GM19025 (cell line): ENCODE measurements around the gene TRIM39.
"Not testable (repeated sequence)": the region's sequence is repeated elsewhere in the genome, so short reads cannot be mapped to it uniquely, and the experiment has no call there.

Experiments
- ATAC-seq: cut with Tn5 transposase; IDR thresholded peaks from one replicate; pipeline ENCODE4 v1.9.1; 2021; ENCODE audit warnings: mild to moderate bottlenecking, low read depth, moderate library complexity; ENCODE audit not compliant: unreplicated experiment

The TRIM39 gene

GRCh38 chr6:30326526-30327231, at the start of gene TRIM39:
Gene TRIM39 (plus strand): TSS chr6:30326927. CDS start chr6:30329318, 2,391 bp downstream.
- ATAC-seq, result peak; percentile 76

GRCh38 chr6:30280988-30281387, 45.7 kb upstream of the TRIM39 start:
- ATAC-seq, result not testable (repeated sequence)

DNA sequence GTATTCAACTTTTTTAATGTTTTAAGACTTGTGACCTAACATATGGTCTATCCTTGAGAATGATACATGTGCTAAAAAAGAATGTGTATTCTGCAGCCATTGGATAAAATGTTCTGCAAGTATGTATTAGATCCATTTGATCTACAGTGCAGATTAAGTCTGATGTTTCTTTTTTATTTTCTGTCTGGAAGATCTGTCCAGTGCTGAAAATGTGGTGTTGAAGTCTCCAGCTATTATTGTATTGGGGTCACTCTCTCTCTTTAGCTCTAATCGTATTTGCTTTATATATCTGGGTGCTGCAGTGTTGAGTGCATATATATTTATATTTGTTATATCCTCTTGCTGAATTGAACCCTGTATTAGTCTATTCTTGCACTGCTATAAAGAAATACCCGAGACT, 44.2 kb upstream of the TRIM39 start:
- no peak for ATAC-seq

GRCh38 chr6:30283761-30284160, 43.0 kb upstream of the TRIM39 start:
- ATAC-seq, result no peak

GRCh38 chr6:30287139-30287538, 39.6 kb upstream of the TRIM39 start:
- no peak for ATAC-seq

DNA sequence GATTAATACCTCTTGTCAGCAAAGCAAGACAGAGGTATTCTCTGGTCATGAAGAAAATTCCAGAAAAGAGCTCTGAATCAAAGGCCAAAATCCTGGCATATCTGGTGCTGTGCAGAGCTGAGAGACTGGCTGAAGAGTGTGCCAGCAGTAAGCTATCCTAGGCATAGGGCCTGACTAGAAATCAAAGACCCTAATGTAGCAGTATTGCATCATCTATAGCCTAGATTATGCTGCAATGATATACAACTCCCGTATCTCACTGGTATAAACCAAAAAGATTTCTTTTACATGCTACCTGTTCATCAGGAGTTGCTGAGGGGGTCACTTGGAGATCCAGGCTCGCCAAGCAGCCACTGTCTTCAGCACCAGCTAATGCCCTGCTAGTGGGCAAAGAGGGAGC, 30.9 kb upstream of the TRIM39 start:
- no peak for ATAC-seq

DNA sequence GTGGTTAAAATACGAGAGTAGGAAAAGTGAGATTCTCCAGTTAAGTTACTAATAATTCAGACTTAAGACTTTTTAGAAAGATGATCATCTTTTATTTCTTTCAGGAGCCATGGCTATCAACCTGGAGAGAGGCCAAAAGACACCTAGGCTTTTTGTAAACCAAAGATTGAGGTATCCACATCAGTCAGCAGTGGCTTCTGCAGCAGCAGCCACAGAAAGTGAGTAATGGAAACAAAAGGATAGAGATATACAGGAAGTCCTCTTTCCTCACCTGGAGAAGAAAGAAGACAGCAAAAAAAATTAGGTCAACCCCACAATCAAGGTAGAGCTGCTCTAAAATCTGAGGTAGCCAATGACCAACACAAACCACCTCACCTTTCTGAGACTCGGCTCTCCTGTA, 22.7 kb upstream of the TRIM39 start:
- ATAC-seq, result no peak

GRCh38 chr6:30311101-30311500, 15.6 kb upstream of the TRIM39 start:
- ATAC-seq, result no peak

GRCh38 chr6:30311671-30312070, 15.1 kb upstream of the TRIM39 start:
- ATAC-seq, result no peak

- no peak for ATAC-seq
These were observed 14.5 kb upstream of the TRIM39 start for GRCh38 chr6:30312266-30312665.

DNA sequence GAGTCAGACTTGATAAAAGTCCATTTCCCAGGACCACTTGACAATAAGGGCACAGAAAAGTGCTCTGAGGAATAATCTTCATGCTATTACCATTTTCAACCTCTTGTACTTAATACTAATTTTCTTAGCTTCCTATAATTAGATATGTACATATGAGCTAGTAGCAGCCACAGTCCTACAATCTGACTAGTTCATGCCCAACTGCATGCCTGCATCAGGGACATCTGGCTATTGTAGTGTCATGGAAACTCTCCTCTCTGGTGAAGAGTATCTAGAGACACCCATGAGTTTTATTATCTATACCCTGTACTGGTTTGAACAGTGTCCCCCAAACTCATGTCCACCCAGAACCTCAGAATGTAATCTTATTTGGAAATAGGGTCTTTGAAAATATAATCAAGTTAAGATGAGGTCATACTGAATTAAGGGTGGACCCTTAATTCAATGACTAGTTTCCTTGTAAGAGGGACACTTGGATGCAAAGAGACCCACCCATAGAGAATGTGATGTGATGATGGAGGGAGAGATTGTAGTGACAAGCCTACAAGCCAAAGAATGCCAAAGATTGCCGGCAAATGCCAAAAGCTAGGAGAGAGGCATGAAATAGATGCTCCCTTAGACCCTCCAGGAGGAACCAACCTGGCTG, 13.9 kb upstream of the TRIM39 start:
- ATAC-seq, result no peak

- no peak for ATAC-seq
These were observed 11.6 kb upstream of the TRIM39 start for GRCh38 chr6:30315156-30315555.

- ATAC-seq, result no peak
These were observed 8.7 kb upstream of the TRIM39 start for GRCh38 chr6:30317913-30318589.

GRCh38 chr6:30319146-30319835, 7.4 kb upstream of the TRIM39 start:
- ATAC-seq, result no peak

DNA sequence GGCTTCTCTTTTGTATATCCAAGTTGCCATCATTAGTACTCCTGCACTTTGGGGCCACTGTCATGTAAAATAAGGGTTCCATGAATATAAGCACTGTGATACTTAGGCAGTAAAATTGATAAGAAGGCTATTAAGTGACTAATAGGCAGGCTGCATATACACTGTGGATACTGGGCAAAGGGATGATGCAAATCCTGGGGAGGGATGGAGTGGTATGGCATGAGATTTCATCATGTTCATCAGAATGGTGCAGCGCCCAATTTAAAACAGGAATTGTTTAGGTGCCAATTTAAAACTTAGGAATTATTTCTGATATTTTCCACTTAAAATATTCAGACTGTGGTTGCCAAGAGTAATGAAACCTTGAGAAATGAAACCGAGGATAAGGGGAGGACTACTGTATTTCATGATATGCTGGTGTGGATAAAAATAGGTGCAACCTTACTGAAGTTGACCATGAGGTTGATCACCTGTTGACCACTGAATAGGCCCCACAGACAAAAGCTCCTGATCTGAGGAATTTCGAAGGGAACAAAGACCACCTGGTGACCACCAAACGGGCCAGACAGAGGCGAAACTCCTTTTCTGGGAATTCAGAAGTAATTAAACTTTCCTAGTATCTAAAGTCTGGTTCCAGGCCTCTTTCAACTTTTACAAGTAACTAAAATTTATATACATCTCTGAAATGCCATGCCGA, 4.9 kb upstream of the TRIM39 start:
- no peak for ATAC-seq

DNA sequence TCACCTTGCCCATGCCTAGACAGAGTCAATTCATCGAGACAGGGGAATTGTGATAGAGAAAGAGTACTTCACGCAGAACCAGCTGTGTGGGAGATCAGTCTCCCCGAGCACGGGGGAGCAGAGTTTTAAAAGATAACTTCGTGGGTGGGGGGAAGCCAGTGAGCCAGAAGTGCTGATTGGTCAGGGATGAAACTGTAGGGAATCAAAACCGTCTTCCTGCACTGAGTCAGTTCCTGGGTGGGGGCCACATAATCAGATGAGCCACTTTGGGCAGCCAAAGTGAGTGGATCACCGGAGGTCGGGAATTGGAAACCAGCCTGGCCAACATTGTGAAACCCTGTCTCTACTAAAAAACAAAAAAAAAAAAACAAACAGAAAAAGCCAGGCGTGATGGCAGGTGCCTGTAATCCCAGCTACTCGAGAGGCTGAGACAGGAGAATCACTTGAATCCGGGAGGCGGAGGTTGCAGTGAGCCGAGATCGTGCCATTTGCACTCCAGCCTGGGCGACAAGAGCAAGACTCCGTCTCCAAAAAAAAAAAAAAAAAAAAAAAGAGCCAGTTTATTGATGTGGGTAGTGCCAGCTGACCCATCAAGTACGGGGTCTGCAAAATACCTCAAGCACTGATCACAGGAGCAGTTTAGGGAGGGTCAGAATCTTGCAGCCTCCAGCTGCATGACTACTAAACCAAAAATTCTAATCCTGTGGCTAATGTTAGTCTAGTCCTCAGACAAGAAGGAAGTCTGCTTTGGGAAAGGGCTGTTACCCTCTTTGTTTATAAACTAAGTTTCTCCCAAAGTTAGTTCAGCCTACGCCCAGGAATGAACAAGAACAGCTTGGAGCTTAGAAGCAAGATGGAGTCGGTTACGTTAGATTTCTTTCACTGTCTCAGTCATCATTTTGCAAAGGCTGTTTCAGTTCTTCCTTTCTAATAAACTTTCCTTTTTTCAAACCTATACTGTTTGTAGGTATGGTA, 3.9 kb upstream of the TRIM39 start:
- ATAC-seq, result no peak

DNA sequence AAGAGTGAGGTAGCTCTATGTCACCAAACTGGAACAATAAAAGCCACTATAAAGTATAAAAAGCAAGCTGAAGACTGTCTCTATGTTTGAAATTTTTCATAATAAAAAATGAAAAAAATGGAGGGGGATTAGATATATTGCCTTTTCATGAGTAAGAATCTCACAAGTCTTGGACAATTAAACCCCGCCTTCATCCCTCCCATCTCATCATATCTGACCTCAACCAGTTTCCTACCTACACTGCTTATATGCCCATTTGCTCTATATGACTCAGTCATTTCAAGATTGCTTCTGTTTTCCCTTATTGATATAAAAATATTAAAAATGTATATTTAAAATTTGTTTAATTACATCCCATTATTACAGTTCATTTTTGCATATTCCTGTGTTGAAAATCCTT, 2.9 kb upstream of the TRIM39 start:
- ATAC-seq, result no peak

- no peak for ATAC-seq
These were observed 1.4 kb upstream of the TRIM39 start for GRCh38 chr6:30325150-30325872.
